ENCODE measurements around the gene CDRT15.

Gene CDRT15

DNA sequence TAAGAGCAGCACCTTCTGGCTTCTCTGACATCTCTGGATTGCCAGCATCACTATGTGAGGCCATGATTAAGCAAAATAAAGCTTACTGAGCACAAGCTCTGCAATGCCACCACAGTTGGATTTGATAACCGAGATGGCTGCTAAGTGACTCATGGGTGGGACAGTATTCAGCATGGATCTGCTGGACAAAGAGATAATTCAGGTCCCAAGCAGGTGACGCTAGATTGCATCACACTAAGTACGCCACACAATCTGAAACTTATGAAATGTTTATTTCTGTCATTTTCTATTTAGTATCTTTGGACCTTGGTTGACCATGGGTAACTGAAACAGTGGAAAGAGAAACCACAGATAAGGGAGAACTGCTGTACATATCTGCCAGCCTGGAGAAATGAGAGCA lies 27.4 kb downstream of the CDRT15 start:
- DNase-seq (ENCODE audit: low read depth) = no peak
- H3K4me3 ChIP-seq (ENCODE audit: control insufficient read depth, low read depth, low read length) = no peak overlapping the region
- TF ChIP-seq, protein P1, sequence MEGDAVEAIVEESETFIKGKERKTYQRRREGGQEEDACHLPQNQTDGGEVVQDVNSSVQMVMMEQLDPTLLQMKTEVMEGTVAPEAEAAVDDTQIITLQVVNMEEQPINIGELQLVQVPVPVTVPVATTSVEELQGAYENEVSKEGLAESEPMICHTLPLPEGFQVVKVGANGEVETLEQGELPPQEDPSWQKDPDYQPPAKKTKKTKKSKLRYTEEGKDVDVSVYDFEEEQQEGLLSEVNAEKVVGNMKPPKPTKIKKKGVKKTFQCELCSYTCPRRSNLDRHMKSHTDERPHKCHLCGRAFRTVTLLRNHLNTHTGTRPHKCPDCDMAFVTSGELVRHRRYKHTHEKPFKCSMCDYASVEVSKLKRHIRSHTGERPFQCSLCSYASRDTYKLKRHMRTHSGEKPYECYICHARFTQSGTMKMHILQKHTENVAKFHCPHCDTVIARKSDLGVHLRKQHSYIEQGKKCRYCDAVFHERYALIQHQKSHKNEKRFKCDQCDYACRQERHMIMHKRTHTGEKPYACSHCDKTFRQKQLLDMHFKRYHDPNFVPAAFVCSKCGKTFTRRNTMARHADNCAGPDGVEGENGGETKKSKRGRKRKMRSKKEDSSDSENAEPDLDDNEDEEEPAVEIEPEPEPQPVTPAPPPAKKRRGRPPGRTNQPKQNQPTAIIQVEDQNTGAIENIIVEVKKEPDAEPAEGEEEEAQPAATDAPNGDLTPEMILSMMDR (IDR thresholded peaks at IDR 0.05; ENCODE audit: control insufficient read depth, insufficient read depth, low read depth, low read length, missing control alignments) = no peak

DNA sequence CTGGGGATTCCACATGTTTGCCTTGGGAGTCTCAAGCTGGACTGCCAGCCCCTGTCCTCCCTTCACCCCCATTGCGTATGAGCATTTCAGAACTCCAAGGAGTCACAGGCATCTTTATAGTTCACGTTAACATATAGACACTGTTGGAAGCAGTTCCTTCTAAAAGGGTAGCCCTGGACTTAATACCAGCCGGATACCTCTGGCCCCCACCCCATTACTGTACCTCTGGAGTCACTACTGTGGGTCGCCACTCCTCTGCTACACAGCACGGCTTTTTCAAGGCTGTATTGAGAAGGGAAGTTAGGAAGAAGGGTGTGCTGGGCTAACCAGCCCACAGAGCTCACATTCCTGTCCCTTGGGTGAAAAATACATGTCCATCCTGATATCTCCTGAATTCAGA lies 28.9 kb downstream of the CDRT15 start:
- no peak overlapping the region for H3K4me3 ChIP-seq (ENCODE audit: control insufficient read depth, low read depth, low read length)
- TF ChIP-seq, protein P1 (IDR thresholded peaks at IDR 0.05; ENCODE audit: control insufficient read depth, insufficient read depth, low read depth, low read length, missing control alignments) = no peak
- no peak for DNase-seq (ENCODE audit: low read depth)

DNA sequence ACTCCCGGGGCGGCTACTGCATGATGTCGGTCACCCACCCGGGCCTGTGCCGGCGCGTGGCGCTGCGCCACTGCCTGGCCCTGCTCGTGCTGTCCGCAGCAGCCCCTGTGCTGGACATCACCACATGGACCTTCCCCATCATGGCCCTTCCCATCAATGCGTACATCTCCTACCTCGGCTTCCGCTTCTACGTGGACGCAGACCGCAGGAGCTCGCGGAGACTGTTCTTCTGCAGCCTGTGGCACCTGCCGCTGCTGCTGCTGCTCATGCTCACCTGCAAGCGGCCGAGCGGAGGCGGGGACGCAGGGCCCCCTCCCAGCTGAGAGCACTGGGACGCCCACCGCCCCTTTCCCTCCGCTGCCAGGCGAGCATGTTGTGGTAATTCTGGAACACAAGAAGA lies 29.8 kb downstream of the CDRT15 start:
- H3K4me3 ChIP-seq (ENCODE audit: control insufficient read depth, low read depth, low read length) = no peak overlapping the region
- DNase-seq (ENCODE audit: low read depth) = no peak
- TF ChIP-seq, protein P1 (IDR thresholded peaks at IDR 0.05; ENCODE audit: control insufficient read depth, insufficient read depth, low read depth, low read length, missing control alignments) = no peak

DNA sequence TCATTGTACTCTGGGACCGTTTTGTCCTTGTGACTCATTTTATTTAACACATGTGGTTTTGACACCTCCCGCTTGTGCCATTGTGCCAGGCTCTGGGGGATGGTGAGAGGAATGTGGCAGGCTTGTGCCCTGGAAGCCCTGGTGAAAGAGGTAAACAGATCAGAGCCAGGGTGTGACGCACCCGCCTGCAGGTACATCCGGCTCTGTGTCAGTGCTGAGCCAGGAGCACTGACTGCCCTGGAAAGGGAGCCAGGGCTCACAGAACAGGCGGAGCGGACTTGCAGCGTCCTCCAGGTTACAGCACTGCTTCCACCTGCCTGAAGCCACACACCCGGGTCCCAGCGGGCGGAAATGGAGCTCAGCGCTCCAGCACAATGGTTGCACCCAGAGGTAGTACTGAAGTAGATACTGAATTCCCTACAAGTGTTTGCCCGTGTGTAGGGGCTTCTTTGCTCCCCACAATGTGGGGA lies 30.6 kb downstream of the CDRT15 start:
- DNase-seq (ENCODE audit: low read depth) = no peak
- TF ChIP-seq, protein P1 (IDR thresholded peaks at IDR 0.05; ENCODE audit: control insufficient read depth, insufficient read depth, low read depth, low read length, missing control alignments) = no peak
- H3K4me3 ChIP-seq (ENCODE audit: control insufficient read depth, low read depth, low read length) = no peak overlapping the region

DNA sequence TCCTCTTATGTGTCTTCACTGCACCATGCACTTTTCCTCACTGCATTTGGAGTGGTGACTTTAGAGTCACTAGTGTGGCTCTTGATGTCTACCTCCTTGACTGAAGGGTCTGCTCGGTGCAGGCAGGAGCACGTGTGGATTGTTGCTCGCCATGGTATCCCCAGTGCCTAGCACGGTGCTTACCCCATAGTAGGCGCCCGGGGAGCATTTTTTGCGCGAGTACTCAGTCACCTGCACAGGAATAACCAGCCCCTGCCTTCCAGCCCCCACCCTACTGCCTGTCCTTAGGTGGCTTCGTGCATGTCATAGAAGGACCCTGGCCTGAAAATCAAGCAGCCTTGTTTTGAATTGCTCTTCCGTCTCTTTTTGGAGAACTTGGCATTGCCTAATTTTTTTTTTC lies 31.3 kb downstream of the CDRT15 start:
- TF ChIP-seq, protein P1 (IDR thresholded peaks at IDR 0.05; ENCODE audit: control insufficient read depth, insufficient read depth, low read depth, low read length, missing control alignments) = no peak
- no peak overlapping the region for H3K4me3 ChIP-seq (ENCODE audit: control insufficient read depth, low read depth, low read length)
- no peak for DNase-seq (ENCODE audit: low read depth)

DNA sequence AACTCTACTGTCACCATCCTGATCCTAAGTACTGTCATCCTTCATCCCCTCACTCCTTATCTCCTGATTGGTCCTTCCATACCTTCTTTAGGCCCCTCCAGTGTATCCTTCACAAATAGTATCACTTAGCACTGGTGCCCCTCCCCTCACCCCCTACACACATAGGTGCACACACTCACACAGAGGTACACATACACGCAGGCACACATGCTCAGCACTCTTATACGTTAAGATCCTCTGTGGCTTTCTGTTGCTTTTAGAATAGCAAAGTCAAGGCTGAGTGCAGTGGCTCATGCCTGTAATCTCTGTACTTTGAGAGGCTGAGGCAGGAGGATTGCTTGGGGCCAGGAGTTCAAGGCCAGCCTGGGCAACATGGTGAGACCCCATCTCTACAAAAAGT lies 32.1 kb downstream of the CDRT15 start:
- TF ChIP-seq, protein P1 (IDR thresholded peaks at IDR 0.05; ENCODE audit: control insufficient read depth, insufficient read depth, low read depth, low read length, missing control alignments) = no peak
- no peak overlapping the region for H3K4me3 ChIP-seq (ENCODE audit: control insufficient read depth, low read depth, low read length)
- no peak for DNase-seq (ENCODE audit: low read depth)

DNA sequence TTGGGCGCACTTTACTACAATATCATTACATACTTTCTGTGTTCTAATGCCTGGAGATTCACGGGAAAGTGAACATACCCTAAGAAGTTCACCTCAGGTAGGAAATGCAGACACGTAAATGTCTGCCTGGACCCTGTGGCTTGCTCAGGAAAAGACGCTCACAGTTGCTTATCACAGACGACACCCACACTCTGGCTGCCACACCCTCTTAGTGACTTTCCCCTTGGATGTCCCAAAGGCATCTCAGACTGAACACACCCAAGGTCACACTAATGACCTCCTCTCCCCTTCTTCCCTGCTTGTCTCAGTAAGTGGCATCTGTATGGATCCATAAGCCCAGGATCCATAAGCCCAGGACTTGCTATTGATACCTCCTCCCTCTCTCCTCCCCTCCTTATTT lies 32.6 kb downstream of the CDRT15 start:
- TF ChIP-seq, protein P1 (IDR thresholded peaks at IDR 0.05; ENCODE audit: control insufficient read depth, insufficient read depth, low read depth, low read length, missing control alignments) = no peak
- DNase-seq (ENCODE audit: low read depth) = no peak
- H3K4me3 ChIP-seq (ENCODE audit: control insufficient read depth, low read depth, low read length) = no peak overlapping the region
